Pancreas (tissue), 10 donors: ENCODE measurements around the gene SUB1. TPM values are rescaled to one million over a fixed set of nuclear protein-coding genes. Genes with fewer than 3 reads are reported as not detected.

Experiments
- ATAC-seq, 4 donors: fragments of 200-7000 bp; cut with Tn5 transposase; one replicate each; pipeline versions ENCODE4 v1.8.0 to v1.9.1; 2020; ENCODE audit warnings: mild to moderate bottlenecking in 4 of 4, moderate library complexity in 4 of 4
- DNase-seq, 6 donors: peaks; one replicate each; pipeline ENCODE4 v3.0.0-alpha.2; 2020
- FAIRE-seq: peaks from 2 replicates; lab custom pipeline; 2012; peaks lifted over from hg19 to GRCh38; lab: Jason Lieb, UNC
- H3K27ac ChIP-seq, 4 donors: fragments of 200-600 bp; sonication (generic); 1 replicate in 3 of 4; 2 replicates in 1 of 4; pipeline versions ENCODE4 v1.5.0 to v1.8.0; 2020
- H3K27me3 ChIP-seq, 4 donors: fragments of 200-600 bp; one replicate each; pipeline ENCODE4 v1.8.0; 2021
- H3K36me3 ChIP-seq, 3 donors: fragments of 200-600 bp; sonication (generic) in 1 of 3; one replicate each; pipeline versions ENCODE4 v1.5.0 to v1.8.0; 2020 to 2021
- H3K4me1 ChIP-seq, 3 donors: fragments of 200-600 bp; one replicate each; pipeline ENCODE4 v1.8.0; 2021
- H3K4me3 ChIP-seq, 4 donors: fragments of 200-600 bp; sonication (generic) in 2 of 4; one replicate each; pipeline versions ENCODE4 v1.5.0 to v1.8.0; 2020 to 2021
- H3K9me3 ChIP-seq, 4 donors: fragments of 200-600 bp; one replicate each; pipeline ENCODE4 v1.8.0; 2021
- CTCF ChIP-seq, 4 donors: fragments of 200-600 bp; sonication (generic) in 3 of 4; IDR thresholded peaks; one replicate each; pipeline versions ENCODE4 v1.5.0 to v1.8.0; 2021; ENCODE audit warnings: antibody characterized with exemption in 4 of 4
- WGBS, 2 donors: extraction: QIAGEN DNeasy Blood & Tissue Kit; methylation state at CpG; one replicate each; pipeline ENCODE4 v1.1.7; 2013; 5-methylcytosine and 5-hydroxymethylcytosine counted together
- intact Hi-C, 3 donors: fragments of 100-400 bp; cut with DNase I; formaldehyde crosslinking; loops; one replicate each; pipeline versions ENCODE4 v1.11.1 to v1.14.2; 2022
- polyA plus RNA-seq, 2 donors: library from polyadenylated mRNA; stranded (reverse); fragments of 200-250 nt; gene quantifications; one replicate each; pipeline ENCODE4 v1.2.3, GENCODE V29; 2013
- total RNA-seq, 6 donors: library from RNA; stranded (reverse); fragmentation: NEBNext Ultra II Directional in 4 of 6; extraction: Animal tissue kit (Norgen Biotek cat#: 25700) in 4 of 6; gene quantifications; one replicate each; pipeline versions ENCODE4 v1.2.1 to v1.2.4, GENCODE V29; 2021 to 2023
- donor health status: healthy with polysubstance abuse.
- donor health status: DM: no; HTN: no; CAD: no; lungs with moderate emphysema.
- donor health status: DM: no; HTN: no; CAD: no.
- donor health status: control.
- donor health status: control.
- donor health status: Bipolar disorder and iron deficiency.
- donor health status: DM: yes; HTN: yes; CAD: no.
- donor health status: DM: no; HTN: no; CAD: no.
- donor health status: DM: no; HTN: no; CAD: no.
- donor health status: DM: yes; HTN: yes; CAD: no.

SUB1 gene
- total and polyA plus RNA-seq, 8 donors = 42.5 to 91.7 (median 62.2) TPM

GRCh38 chr5:32645246-32645645 lies 59.9 kb downstream of the SUB1 start:
- H3K27ac ChIP-seq = no peak overlapping the region
- TF ChIP-seq CTCF (IDR thresholded peaks at IDR 0.05) = no peak
- WGBS, 2 donors = 73 to 81% methylated on average over 5 of the region's 5 CpGs
- H3K27me3 ChIP-seq = no peaks in the 10 kb centered on the region
- H3K36me3 ChIP-seq = no peaks in the 10 kb centered on the region
- H3K4me1 ChIP-seq = no peaks in the 10 kb centered on the region
- H3K9me3 ChIP-seq = no peaks in the 10 kb centered on the region
- intact Hi-C loops = no loop called here
- no peak overlapping the region for H3K4me3 ChIP-seq
- FAIRE-seq = no peak
- no peak for DNase-seq
- ATAC-seq = no peak

- H3K4me3 ChIP-seq = no peak overlapping the region
- WGBS, 2 donors = 71 to 78% methylated on average over 6 of the region's 6 CpGs
Measured at GRCh38 chr5:32646061-32646969, 61.0 kb downstream of the SUB1 start.

GRCh38 chr5:32651088-32651487 lies 65.7 kb downstream of the SUB1 start:
- Histone ChIP-seq H3K4me1 (no peaks in the 10 kb centered on the region), H3K27me3 (no peaks in the 10 kb centered on the region), H3K4me3 (no peak overlapping the region), H3K36me3 (no peaks in the 10 kb centered on the region), H3K9me3 (no peaks in the 10 kb centered on the region), H3K27ac (no peak overlapping the region)
- intact Hi-C loops = no loop called here
- FAIRE-seq = no peak
- no peak for ATAC-seq
- no peak for DNase-seq
- TF ChIP-seq CTCF (IDR thresholded peaks at IDR 0.05) = no peak
- 80 to 82% methylated on average over 4 of the region's 4 CpGs for WGBS, 2 donors

More at GRCh38 chr5:32646061-32646969, 61.0 kb downstream of the SUB1 start:
- Histone ChIP-seq H3K27me3 (no peaks in the 10 kb centered on the region), H3K36me3 (no peaks in the 10 kb centered on the region), H3K27ac (no peak overlapping the region), H3K9me3 (no peaks in the 10 kb centered on the region), H3K4me1 (no peaks in the 10 kb centered on the region)
- FAIRE-seq = no peak
- intact Hi-C loops = no loop called here
- no peak for ATAC-seq
- DNase-seq = no peak
- no peak for TF ChIP-seq CTCF (IDR thresholded peaks at IDR 0.05)

GRCh38 chr5:32651638-32652037 lies 66.3 kb downstream of the SUB1 start:
- TF ChIP-seq CTCF (IDR thresholded peaks at IDR 0.05) = no peak
- no peaks in the 10 kb centered on the region for H3K27me3 ChIP-seq
- H3K4me3 ChIP-seq = no peak overlapping the region
- no peaks in the 10 kb centered on the region for H3K9me3 ChIP-seq
- intact Hi-C loops = no loop called here
- no peaks in the 10 kb centered on the region for H3K36me3 ChIP-seq
- WGBS, 2 donors = 33 to 56% methylated on average over 5 of the region's 5 CpGs
- H3K27ac ChIP-seq = no peak overlapping the region
- FAIRE-seq (no peak), ATAC-seq (no peak), DNase-seq (no peak)
- H3K4me1 ChIP-seq = no peaks in the 10 kb centered on the region

Other genes with a start within 250 kb of the SUB1 start
- gene ZFR, start 140.8 kb upstream of the SUB1 start, total RNA-seq = 10 to 100 TPM; 17.4 to 33.4 (median 23.1) TPM
- gene ZFR, start 140.8 kb upstream of the SUB1 start, polyA plus RNA-seq = 10 to 100 TPM; 15.7 to 27.2 TPM
- 1 to 10 TPM in 2 of 6 donors, under 1 TPM in 4; 0.25 to 1.3 (median 0.54) TPM for gene NPR3, start 125.8 kb downstream of the SUB1 start, total RNA-seq
- gene NPR3, start 125.8 kb downstream of the SUB1 start, polyA plus RNA-seq = under 1 TPM; 0.38 to 0.77 TPM